T-helper 2 cell treated with Interferon-gamma antibody and Interleukin-4, amounts not matched to agents 5 μg/mL and 100 μg/mL, for 36 hours (primary cell): ENCODE results near the gene SLC8A1.

Source experiments
- DNase-seq: peaks from one replicate; pipeline ENCODE4 v3.0.0; 2021; ENCODE audit warnings: low spot score
- H3K27ac Mint-ChIP-seq: one replicate; pipeline ENCODE4 v1.8.0; 2021; ENCODE audit warnings: mild to moderate bottlenecking, mixed read lengths
- H3K27me3 Mint-ChIP-seq: one replicate; pipeline ENCODE4 v1.8.0; 2021; ENCODE audit warnings: low read depth, mixed read lengths
- H3K36me3 Mint-ChIP-seq: one replicate; pipeline ENCODE4 v1.8.0; 2021; ENCODE audit warnings: low read depth, mixed read lengths
- H3K4me1 Mint-ChIP-seq: one replicate; pipeline ENCODE4 v1.8.0; 2021; ENCODE audit warnings: low read depth, mixed read lengths
- H3K4me3 Mint-ChIP-seq: one replicate; pipeline ENCODE4 v1.8.0; 2022; ENCODE audit warnings: mild to moderate bottlenecking, moderate library complexity, mixed read lengths
- H3K9me3 Mint-ChIP-seq: one replicate; pipeline ENCODE4 v1.8.0; 2021; ENCODE audit warnings: mixed read lengths

Gene SLC8A1

DNA sequence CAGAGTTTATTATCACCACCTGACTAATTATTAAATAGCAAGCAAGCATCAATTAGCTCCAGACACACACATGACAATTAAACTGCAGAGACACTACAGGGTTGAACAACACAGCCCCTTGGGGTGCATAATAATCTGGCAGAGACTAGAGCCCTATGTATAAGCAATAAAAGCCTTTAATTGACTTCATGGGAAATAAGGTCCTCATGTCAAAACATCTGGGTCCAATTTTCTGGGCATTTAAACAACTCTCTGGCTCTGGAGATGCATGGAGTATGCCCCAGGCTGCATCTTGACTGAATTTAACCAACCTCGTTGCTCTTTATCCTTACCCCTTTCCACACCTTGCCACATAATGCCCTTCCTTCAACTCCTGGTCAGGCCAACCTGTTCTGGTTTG is 402.1 kb downstream of the SLC8A1 start:
- peaks cover 25% of the 10 kb centered on the region for H3K36me3 Mint-ChIP-seq
- H3K4me3 Mint-ChIP-seq: no peak overlapping the region
- no peaks in the 10 kb centered on the region for H3K4me1 Mint-ChIP-seq
- H3K9me3 Mint-ChIP-seq: no peaks in the 10 kb centered on the region
- no peak for DNase-seq
- H3K27ac Mint-ChIP-seq: no peak overlapping the region
- H3K27me3 Mint-ChIP-seq: no peaks in the 10 kb centered on the region

GRCh38 chr2:40048506-40048905 is 403.4 kb downstream of the SLC8A1 start:
- no peak for DNase-seq
- no peak overlapping the region for H3K27ac Mint-ChIP-seq
- H3K9me3 Mint-ChIP-seq: no peaks in the 10 kb centered on the region
- no peak overlapping the region for H3K4me3 Mint-ChIP-seq
- H3K36me3 Mint-ChIP-seq: peaks cover 25% of the 10 kb centered on the region
- no peaks in the 10 kb centered on the region for H3K27me3 Mint-ChIP-seq
- H3K4me1 Mint-ChIP-seq: no peaks in the 10 kb centered on the region

DNA sequence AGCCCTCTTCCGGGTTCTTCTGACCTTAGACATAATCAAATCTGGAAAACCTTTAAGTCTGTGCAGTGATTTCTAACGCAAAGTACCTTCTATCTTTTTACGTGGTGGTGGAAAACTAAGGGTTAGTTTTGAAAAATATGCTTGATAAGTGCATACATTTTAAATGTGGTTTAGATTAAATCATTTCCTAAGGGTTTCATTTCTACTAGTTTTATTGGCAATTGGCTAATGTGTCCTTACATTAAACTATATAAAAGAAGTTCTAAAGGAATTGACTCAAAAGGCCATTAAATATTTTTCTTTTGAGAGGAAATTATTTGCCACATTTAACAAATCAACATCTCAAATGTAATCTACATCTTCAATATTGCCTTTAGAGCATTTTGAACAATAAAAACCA is 404.5 kb downstream of the SLC8A1 start:
- H3K27me3 Mint-ChIP-seq: no peaks in the 10 kb centered on the region
- peaks cover 25% of the 10 kb centered on the region for H3K36me3 Mint-ChIP-seq
- no peaks in the 10 kb centered on the region for H3K9me3 Mint-ChIP-seq
- H3K4me1 Mint-ChIP-seq: no peaks in the 10 kb centered on the region
- DNase-seq: no peak
- no peak overlapping the region for H3K27ac Mint-ChIP-seq
- no peak overlapping the region for H3K4me3 Mint-ChIP-seq
